Activated CD4-positive, alpha-beta T cell treated with anti-CD3 and anti-CD28 coated beads, Interleukin-2, amount 50 U/mL, for 24 hours (primary cell): Measurements from ENCODE around the gene SRSF3.
"Not testable (repeated sequence)": the region's sequence is repeated elsewhere in the genome, so short reads cannot be mapped to it uniquely, and the experiment has no call there.

ENCODE experiments used
- DNase-seq, 2 donors: peaks; one replicate each; pipeline ENCODE4 v3.0.0-alpha.2; 2020; ENCODE audit warnings: low read depth in 1 of 2, low spot score in 1 of 2

SRSF3 gene

GRCh38 chr6:36594029-36594815 is at the start of gene SRSF3:
Gene SRSF3 (plus strand): TSS chr6:36594362. CDS start chr6:36596763, 2,401 bp downstream.
- peak; percentile 87 to 96 for DNase-seq

- no peak for DNase-seq
These were observed 48.3 kb upstream of the SRSF3 start for GRCh38 chr6:36545767-36546307.

- DNase-seq: peak in 1 of 2 donors; percentile 10
These were observed 47.7 kb upstream of the SRSF3 start for GRCh38 chr6:36546308-36546919.

GRCh38 chr6:36546920-36547645 is 47.1 kb upstream of the SRSF3 start, which contains the start of gene STK38:
Gene STK38 (minus strand): TSS chr6:36547479. CDS start chr6:36540202, 7,277 bp downstream.
- DNase-seq: peak; percentile 87 to 91

GRCh38 chr6:36547646-36548400 is 46.3 kb upstream of the SRSF3 start:
- no peak for DNase-seq

- DNase-seq: no peak
These were observed 45.8 kb upstream of the SRSF3 start for GRCh38 chr6:36548401-36548743.

- DNase-seq: no peak
These were observed 43.6 kb upstream of the SRSF3 start for GRCh38 chr6:36550473-36551000.

GRCh38 chr6:36555750-36556252 is 38.4 kb upstream of the SRSF3 start:
- DNase-seq: no peak

GRCh38 chr6:36556281-36556680 is 37.9 kb upstream of the SRSF3 start:
- no peak for DNase-seq

GRCh38 chr6:36559011-36559793 is 35.0 kb upstream of the SRSF3 start:
- DNase-seq: no peak

GRCh38 chr6:36560822-36561221 is 33.3 kb upstream of the SRSF3 start:
- no peak for DNase-seq

- DNase-seq: no peak
These were observed 30.8 kb upstream of the SRSF3 start for GRCh38 chr6:36563237-36563927.

- DNase-seq: no peak
These were observed 30.3 kb upstream of the SRSF3 start for GRCh38 chr6:36563928-36564284.

GRCh38 chr6:36566418-36566905 is 27.7 kb upstream of the SRSF3 start:
- DNase-seq: no peak

- no peak for DNase-seq
These were observed 23.9 kb upstream of the SRSF3 start for GRCh38 chr6:36570264-36570663.

GRCh38 chr6:36571122-36572043 is 22.8 kb upstream of the SRSF3 start:
- DNase-seq: no peak

GRCh38 chr6:36572353-36573311 is 21.5 kb upstream of the SRSF3 start:
- not testable (repeated sequence) for DNase-seq
